Spinal cord (tissue), 10 donors: ENCODE measurements around the gene FCHSD2. TPM values are rescaled to one million over a fixed set of nuclear protein-coding genes. Genes with fewer than 3 reads are reported as not detected.

Experiments used
- DNase-seq, 6 donors: peaks; one replicate each; pipeline versions ENCODE4 v3.0.0 to v3.0.0-alpha.2; 2013 to 2015; ENCODE audit warnings: low spot score in 6 of 6, low read depth in 4 of 6
- H3K27ac ChIP-seq: one replicate; pipeline ENCODE4 v1.5.1; 2013; ENCODE audit warnings: low read depth, low read length, control low read depth
- H3K27me3 ChIP-seq: one replicate; pipeline ENCODE4 v1.6.1; 2013; ENCODE audit warnings: low read length; ENCODE audit not compliant: control insufficient read depth, insufficient read depth
- H3K36me3 ChIP-seq: one replicate; pipeline ENCODE4 v1.6.1; 2013; ENCODE audit warnings: low read length; ENCODE audit not compliant: control insufficient read depth, insufficient read depth
- H3K4me1 ChIP-seq: one replicate; pipeline ENCODE4 v1.6.1; 2013; ENCODE audit warnings: low read length; ENCODE audit not compliant: control insufficient read depth, insufficient read depth
- H3K4me3 ChIP-seq: one replicate; pipeline ENCODE4 v1.5.1; 2013; ENCODE audit warnings: low read depth, low read length, control low read depth
- H3K9me3 ChIP-seq: one replicate; pipeline ENCODE4 v1.6.1; 2013; ENCODE audit warnings: low read length; ENCODE audit not compliant: control insufficient read depth, insufficient read depth
- WGBS: methylation state at CpG from one replicate; pipeline ENCODE4 v1.1.5; 2013; ENCODE audit warnings: missing lambda C conversion rate; ENCODE audit not compliant: insufficient coverage; 5-methylcytosine and 5-hydroxymethylcytosine counted together
- polyA plus RNA-seq, 2 donors: library from polyadenylated mRNA; unstranded; fragments of 120-200 nt; gene quantifications; one replicate each; pipeline ENCODE4 v1.2.1, GENCODE V29; 2013; ENCODE audit not compliant: insufficient read length in 2 of 2
- total RNA-seq, 2 donors: library from RNA; depleted of rRNA in 1 of 2; stranded (reverse); fragments of 120-200 nt in 1 of 2; fragments of >200 nt in 1 of 2; gene quantifications; one replicate each; pipeline versions ENCODE4 v1.2.3 to v1.2.4, GENCODE V29; 2013 to 2014
- donor health status: healthy.

Gene FCHSD2
- total and polyA plus RNA-seq, 4 donors, result 43.4 to 82.0 (median 58.8) TPM

DNA sequence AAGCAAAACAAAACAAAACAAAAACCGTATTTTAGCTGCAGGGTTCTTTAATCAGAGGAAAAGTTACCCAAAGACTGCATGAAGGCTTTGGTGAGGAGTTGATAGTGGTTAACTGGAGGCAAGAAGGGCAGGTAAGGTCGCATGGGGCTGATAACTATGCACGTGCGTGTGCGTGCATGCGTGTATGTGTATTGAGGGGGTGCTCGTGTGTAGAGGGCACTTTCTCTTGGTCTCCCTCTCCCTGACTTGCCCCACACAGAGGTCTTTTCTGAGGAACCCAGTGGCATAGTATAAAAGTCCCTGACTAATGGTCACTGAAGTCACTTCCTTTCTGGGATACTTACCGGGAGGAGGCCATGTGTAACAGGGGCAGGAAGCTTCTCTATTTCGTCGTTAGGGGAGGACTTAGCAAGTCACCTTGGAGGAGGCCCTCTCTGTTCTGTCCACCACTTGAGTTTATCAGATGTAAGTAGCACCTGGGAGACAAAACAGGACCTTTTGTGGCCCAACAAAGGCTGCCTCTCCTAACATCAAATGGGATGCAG lies 20.1 kb upstream of the FCHSD2 start:
- H3K36me3 ChIP-seq, result no peaks in the 10 kb centered on the region
- H3K4me3 ChIP-seq, result no peak overlapping the region
- peaks cover 3% of the 10 kb centered on the region for H3K4me1 ChIP-seq
- H3K9me3 ChIP-seq, result no peaks in the 10 kb centered on the region
- WGBS, result 90% methylated on average over 7 of the region's 10 CpGs
- DNase-seq, result no peak
- H3K27me3 ChIP-seq, result no peaks in the 10 kb centered on the region
- no peak overlapping the region for H3K27ac ChIP-seq

DNA sequence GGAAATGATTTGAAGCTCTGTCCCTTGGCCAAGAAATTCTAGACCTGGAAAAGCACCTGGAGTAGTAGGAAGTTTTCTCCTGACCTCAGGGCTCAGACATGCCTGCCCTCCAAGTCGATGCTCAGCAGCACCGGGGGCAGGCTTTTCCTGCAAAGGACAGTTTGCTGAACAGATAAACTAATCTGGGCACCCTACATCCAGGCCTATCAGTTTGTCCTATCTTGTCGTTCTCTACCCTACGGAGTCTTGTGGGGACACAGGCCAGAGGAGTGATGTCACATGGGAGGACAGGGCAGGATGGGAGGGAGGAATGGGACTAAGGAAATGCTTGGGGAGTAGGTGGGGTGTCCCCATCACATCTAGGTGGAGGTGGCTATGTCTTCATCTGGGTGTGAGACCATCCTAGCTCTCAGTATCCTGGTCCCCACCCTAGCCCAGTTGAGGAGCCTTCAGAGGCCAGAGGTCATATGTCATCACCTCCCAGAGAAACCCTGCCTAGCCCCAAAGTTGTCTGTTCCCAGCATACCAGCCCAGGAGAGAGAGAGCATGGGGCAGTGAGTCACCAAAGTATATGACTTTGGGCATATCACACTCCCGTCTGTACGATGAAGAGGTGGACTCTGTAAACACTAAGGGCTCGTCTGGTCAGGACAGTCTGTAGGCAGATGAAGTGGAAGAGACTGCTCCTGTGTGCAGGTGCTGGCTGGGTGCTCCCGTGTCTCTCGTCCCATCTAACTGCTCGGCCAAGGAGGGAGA lies 18.1 kb upstream of the FCHSD2 start:
- peaks cover 3% of the 10 kb centered on the region for H3K4me1 ChIP-seq
- no peaks in the 10 kb centered on the region for H3K9me3 ChIP-seq
- H3K27ac ChIP-seq, result no peak overlapping the region
- H3K36me3 ChIP-seq, result no peaks in the 10 kb centered on the region
- H3K4me3 ChIP-seq, result no peak overlapping the region
- H3K27me3 ChIP-seq, result no peaks in the 10 kb centered on the region
- DNase-seq, result no peak
- 90% methylated on average over 8 of the region's 10 CpGs for WGBS

DNA sequence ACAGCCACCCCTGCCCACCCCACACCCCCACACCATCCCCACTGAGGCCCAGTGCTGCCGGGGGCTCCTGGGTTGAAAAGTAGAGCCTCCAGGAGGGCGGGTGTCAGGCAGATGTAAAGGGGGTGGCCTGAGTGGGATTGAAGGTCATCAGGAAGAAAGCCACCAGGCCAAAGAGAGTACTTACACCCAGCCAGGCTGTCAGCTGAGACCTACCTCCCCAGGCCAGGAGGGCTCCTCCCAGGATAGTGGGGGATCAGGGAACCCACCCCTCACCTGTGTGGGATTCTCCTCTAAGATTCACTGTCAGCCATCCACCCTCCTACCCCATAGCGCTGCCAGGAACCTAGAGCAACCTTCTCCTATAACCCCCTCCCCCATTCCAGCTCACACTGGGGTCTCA lies 17.2 kb upstream of the FCHSD2 start:
- no peak overlapping the region for H3K4me3 ChIP-seq
- H3K27me3 ChIP-seq, result no peaks in the 10 kb centered on the region
- 100% methylated on average over 1 of the region's 3 CpGs for WGBS
- no peaks in the 10 kb centered on the region for H3K36me3 ChIP-seq
- no peaks in the 10 kb centered on the region for H3K9me3 ChIP-seq
- DNase-seq, result no peak
- H3K4me1 ChIP-seq, result peaks cover 3% of the 10 kb centered on the region
- no peak overlapping the region for H3K27ac ChIP-seq

DNA sequence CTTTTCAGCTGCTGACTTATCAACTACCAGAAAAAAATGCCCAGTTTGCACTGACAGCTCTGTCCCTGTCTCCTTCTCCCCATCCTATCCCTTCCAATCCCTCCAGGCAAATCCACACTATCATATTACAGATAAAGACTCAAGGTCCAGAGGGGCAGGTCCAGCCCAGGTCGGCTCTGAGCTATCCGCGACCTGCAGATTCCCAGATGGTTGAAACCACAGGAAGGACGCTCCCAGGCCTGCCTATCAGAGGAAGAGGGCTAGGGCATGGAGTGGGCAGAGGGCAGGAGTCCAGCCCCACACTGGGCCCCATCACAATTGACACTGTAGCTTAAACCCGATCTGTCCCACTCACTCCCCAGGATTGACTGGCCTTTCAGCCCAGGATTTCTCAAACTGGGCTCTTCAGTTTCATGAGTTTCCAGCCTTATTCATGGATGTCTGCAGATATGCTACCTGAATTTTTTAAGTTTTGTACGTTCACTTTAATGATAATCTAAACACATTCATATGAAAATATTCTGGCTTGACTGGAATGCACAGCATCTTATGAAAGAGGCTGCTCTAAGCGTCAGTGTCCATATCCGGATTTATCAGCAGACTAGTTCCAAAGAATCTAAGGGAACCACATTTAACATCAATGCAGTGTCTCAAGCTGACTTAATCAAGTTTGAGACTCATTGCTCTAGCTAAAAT lies 16.4 kb upstream of the FCHSD2 start:
- no peak for DNase-seq
- Histone ChIP-seq H3K27ac (no peak overlapping the region), H3K9me3 (no peaks in the 10 kb centered on the region), H3K36me3 (no peaks in the 10 kb centered on the region), H3K27me3 (no peaks in the 10 kb centered on the region), H3K4me3 (no peak overlapping the region), H3K4me1 (peaks cover 3% of the 10 kb centered on the region)
- WGBS, result 72% methylated on average over 4 of the region's 8 CpGs

DNA sequence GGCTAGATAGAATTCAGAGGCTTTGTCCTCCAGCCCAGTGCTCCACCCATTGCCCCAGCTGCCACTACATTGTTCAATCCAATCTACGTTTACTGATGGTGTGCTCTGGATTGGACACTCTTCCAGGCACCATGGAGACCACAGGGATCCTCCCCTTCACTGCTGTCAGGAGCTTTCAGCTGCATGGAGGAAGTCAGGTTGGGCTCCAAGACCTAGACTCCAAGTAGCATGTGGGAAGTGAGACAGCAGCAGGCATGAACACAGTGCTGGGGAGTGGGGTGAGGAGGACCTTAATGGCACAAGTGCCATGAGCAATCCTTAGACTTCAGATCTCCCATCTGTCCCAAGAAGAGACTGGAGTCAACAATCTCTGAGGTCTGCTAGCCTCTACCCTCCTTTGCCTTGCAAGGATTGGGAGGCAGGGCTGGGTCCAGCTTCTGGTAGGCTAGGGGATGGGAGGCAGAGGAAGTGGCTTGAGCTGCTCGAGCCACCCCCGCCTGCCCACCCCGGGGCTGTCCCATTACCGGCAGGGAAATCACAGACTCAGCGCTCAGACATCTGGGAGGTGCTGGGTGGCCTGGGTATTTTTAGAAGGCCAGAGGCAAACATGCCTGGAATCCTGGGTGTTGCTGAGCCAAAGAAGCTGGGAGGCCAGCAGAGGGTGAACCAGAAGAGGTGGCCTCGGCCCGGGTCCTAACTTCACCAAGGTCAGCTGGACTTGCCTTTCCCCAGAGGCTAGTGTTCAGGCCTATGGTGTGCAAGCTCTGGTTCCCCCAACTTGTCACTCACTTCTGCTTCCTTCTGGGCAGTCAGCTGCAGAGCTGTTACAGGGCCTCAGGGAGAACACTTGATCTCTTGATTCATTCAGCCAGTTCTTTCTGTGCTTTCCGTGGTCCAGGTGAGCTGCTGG lies 15.2 kb upstream of the FCHSD2 start:
- 79% methylated on average over 8 of the region's 9 CpGs for WGBS
- Histone ChIP-seq H3K27me3 (no peaks in the 10 kb centered on the region), H3K36me3 (no peaks in the 10 kb centered on the region), H3K9me3 (no peaks in the 10 kb centered on the region), H3K27ac (peak overlapping the region; percentile 11), H3K4me1 (peaks cover 3% of the 10 kb centered on the region), H3K4me3 (no peak overlapping the region)
- DNase-seq, result peak in 1 of 6 donors; percentile 23

DNA sequence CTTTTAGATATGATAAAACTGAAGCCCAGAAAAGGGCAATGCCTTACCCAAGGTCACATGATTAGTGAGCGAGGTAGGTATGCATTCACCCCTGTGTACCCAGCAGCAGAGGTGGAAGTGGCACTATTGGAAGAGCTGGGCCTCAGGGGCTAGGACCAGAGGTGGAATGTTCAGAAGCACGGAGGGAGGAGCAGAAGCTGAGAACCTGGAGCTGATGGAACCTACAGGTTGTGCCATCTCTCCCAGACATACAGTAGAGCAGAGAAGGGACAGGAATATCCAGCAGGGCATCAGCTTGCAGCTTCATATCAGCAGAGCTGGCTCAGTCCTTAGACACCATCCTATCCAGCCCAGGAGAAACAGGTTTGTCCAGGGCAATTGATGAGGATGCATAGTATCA lies 14.6 kb upstream of the FCHSD2 start:
- Histone ChIP-seq H3K36me3 (no peaks in the 10 kb centered on the region), H3K9me3 (no peaks in the 10 kb centered on the region), H3K27ac (no peak overlapping the region), H3K4me3 (no peak overlapping the region), H3K4me1 (peaks cover 3% of the 10 kb centered on the region), H3K27me3 (no peaks in the 10 kb centered on the region)
- 96% methylated on average over 2 of the region's 2 CpGs for WGBS
- no peak for DNase-seq

DNA sequence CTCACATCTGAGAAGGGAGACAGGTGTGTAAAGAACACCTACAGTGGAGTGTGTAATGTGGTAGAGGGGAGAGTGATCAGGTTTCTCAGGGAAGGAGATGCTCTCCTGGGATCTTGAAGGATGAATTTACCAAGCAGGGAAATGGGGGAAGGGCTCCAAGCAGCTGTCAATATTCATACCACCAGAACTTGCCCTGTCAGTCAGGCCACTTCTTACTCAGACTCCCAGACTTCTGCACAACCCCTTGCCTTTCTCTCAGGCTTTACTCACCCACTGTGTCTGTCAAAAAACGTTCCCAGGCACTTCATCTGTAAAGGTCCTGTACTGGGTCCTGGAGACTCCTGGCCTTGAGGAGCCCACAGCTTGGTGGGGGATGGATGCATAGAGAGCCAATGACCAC lies 14.0 kb upstream of the FCHSD2 start:
- Histone ChIP-seq H3K4me1 (peaks cover 3% of the 10 kb centered on the region), H3K4me3 (no peak overlapping the region), H3K36me3 (no peaks in the 10 kb centered on the region), H3K27me3 (no peaks in the 10 kb centered on the region), H3K27ac (no peak overlapping the region), H3K9me3 (no peaks in the 10 kb centered on the region)
- no peak for DNase-seq
- WGBS, result 71% methylated on average over 1 of the region's 1 CpG

DNA sequence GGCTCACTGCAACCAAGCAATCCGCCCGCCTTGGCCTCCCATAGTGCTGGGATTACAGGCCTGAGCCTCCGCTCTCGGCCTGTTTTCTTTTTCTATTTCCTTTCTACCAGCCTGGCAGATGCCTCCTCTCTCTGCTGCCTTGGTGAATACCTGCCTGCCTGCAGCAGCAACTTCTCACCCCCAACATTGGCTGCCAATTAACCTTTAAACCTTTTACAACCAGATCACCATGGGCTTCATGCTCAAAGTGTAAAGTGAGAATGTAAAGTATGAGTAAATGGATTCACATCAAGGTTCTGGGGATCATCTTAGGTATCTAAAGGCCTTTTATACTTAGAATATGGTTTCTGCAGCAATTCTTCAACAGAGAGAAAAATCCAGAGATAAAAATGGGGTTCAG lies 13.0 kb upstream of the FCHSD2 start:
- Histone ChIP-seq H3K9me3 (no peaks in the 10 kb centered on the region), H3K4me1 (peaks cover 3% of the 10 kb centered on the region), H3K4me3 (no peak overlapping the region), H3K27me3 (no peaks in the 10 kb centered on the region), H3K27ac (no peak overlapping the region), H3K36me3 (no peaks in the 10 kb centered on the region)
- no peak for DNase-seq
- WGBS, result 94% methylated on average over 4 of the region's 4 CpGs

DNA sequence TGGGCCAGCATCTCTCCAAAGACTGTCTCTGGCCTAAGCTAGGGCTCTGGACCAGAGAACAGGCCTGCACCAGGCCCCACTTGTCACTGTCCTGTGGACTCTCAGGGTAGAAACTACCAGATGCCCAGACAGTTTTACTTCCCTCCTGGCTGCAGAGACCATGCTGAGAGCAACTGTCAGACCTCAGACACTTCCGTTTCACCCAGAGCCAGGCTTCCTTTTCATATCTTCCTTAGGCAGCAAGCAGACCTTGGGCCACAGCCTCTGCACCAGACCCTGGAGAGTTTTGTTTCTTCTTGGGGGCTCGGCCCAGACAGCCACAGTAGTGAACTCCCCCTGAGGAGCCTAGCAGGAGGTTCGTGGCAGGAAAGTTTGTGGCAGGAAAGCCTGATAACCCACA lies 12.1 kb upstream of the FCHSD2 start:
- peaks cover 3% of the 10 kb centered on the region for H3K4me1 ChIP-seq
- H3K4me3 ChIP-seq, result no peak overlapping the region
- no peaks in the 10 kb centered on the region for H3K27me3 ChIP-seq
- DNase-seq, result no peak
- no peaks in the 10 kb centered on the region for H3K9me3 ChIP-seq
- no peak overlapping the region for H3K27ac ChIP-seq
- 80% methylated on average over 2 of the region's 3 CpGs for WGBS
- H3K36me3 ChIP-seq, result no peaks in the 10 kb centered on the region
